NT2/D1 (cell line): ENCODE measurements around the gene CD79A.

Experiments
- YY1 ChIP-seq: IDR thresholded peaks from 2 replicates; pipeline ENCODE4 v1.6.1; 2011; ENCODE audit not compliant: insufficient read length, insufficient read depth
- ZNF274 ChIP-seq: IDR thresholded peaks from 2 replicates; pipeline ENCODE4 v1.6.1; 2011; ENCODE audit warnings: mild to moderate bottlenecking, low read depth, low read length

DNA sequence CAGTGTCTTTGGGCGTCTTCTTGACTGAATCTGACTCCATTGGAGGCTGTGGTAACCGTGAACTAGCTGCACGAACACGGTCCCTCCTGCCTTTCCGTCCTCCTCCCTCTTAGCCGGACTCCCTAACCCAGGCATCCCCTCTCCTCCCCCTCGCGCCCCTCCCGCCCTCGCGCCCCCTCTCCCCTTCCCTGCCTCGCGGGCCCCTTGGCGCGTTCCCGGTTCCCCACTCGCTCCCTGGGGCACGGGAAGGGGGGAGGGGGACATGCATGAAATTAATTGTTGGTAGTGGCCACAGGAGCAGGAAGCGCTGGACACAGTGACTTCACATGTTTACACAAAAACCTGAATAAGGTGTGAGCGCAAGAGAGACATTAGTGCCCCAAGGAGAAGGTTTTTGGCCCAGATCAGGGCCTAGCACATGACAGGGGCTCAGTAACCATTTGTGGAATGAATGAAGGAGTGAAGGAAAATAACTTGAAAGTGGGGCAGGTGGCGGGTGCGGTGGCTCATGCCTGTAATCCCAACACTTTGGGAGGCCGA lies 32.0 kb upstream of the CD79A start:
- no peak for TF ChIP-seq ZNF274
- TF ChIP-seq YY1, result no peak
